Measurements from ENCODE around the gene FGF8.

Gene FGF8

GRCh38 chr10:101725296-101726114, 50.4 kb downstream of the FGF8 start:
- no peak for DNase-seq

- no peak for DNase-seq
Measured at GRCh38 chr10:101724446-101724845, 51.5 kb downstream of the FGF8 start.

GRCh38 chr10:101723176-101723575, 52.7 kb downstream of the FGF8 start:
- no peak for DNase-seq

- no peak for DNase-seq
Measured at GRCh38 chr10:101721806-101722205, 54.1 kb downstream of the FGF8 start.

GRCh38 chr10:101720606-101721230, 55.2 kb downstream of the FGF8 start:
- no peak for DNase-seq

All from NCI-H510A treated with DMSO at 0.1 percent for 48 hours (cell line).